DND-41 (cell line): ENCODE data around the gene DCST1.

Source experiments
- CTCF ChIP-seq: IDR thresholded peaks from 2 replicates; pipeline ENCODE4 v1.5.1; 2012; ENCODE audit warnings: borderline replicate concordance, low read length, moderate library complexity, mild to moderate bottlenecking; ENCODE audit not compliant: poor library complexity, severe bottlenecking; ENCODE audit errors: extremely low read depth
- EZH2 ChIP-seq: IDR thresholded peaks from 3 replicates; pipeline ENCODE4 v1.6.1; 2012; ENCODE audit warnings: borderline replicate concordance, low read depth, mild to moderate bottlenecking, moderate library complexity, low read length, inconsistent platforms; ENCODE audit not compliant: severe bottlenecking

GRCh38 chr1:155084722-155085503 lies 51.3 kb downstream of the DCST1 start:
- TF ChIP-seq EZH2 (no peak), CTCF (peak; percentile 97)
